IPS-11a (cell line): Measurements from ENCODE around the gene LSAMP.

Source experiments
- H3K4me3 ChIP-seq: one replicate; pipeline ENCODE4 v1.5.1; 2013; ENCODE audit warnings: low read depth, low read length, control low read depth

LSAMP gene

GRCh38 chr3:116059421-116060096 is 385.7 kb downstream of the LSAMP start:
- no peak overlapping the region for H3K4me3 ChIP-seq

GRCh38 chr3:116058844-116059243 is 386.4 kb downstream of the LSAMP start:
- H3K4me3 ChIP-seq, result no peak overlapping the region

GRCh38 chr3:116057400-116058006 is 387.8 kb downstream of the LSAMP start:
- no peak overlapping the region for H3K4me3 ChIP-seq

GRCh38 chr3:116056280-116056679 is 389.0 kb downstream of the LSAMP start:
- H3K4me3 ChIP-seq, result no peak overlapping the region

- no peak overlapping the region for H3K4me3 ChIP-seq
Observed at GRCh38 chr3:116053017-116053416, 392.3 kb downstream of the LSAMP start.

- H3K4me3 ChIP-seq, result no peak overlapping the region
Observed at GRCh38 chr3:116052602-116053001, 392.7 kb downstream of the LSAMP start.

- H3K4me3 ChIP-seq, result no peak overlapping the region
Observed at GRCh38 chr3:116051586-116051985, 393.7 kb downstream of the LSAMP start.

- no peak overlapping the region for H3K4me3 ChIP-seq
Observed at GRCh38 chr3:116051040-116051439, 394.2 kb downstream of the LSAMP start.

- H3K4me3 ChIP-seq, result no peak overlapping the region
Observed at GRCh38 chr3:116050311-116050915, 394.9 kb downstream of the LSAMP start.

GRCh38 chr3:116048991-116049390 is 396.3 kb downstream of the LSAMP start:
- no peak overlapping the region for H3K4me3 ChIP-seq

GRCh38 chr3:116046350-116046749 is 398.9 kb downstream of the LSAMP start:
- H3K4me3 ChIP-seq, result no peak overlapping the region

- H3K4me3 ChIP-seq, result no peak overlapping the region
Observed at GRCh38 chr3:116045314-116045713, 400.0 kb downstream of the LSAMP start.

- no peak overlapping the region for H3K4me3 ChIP-seq
Observed at GRCh38 chr3:116040152-116040551, 405.1 kb downstream of the LSAMP start.

- H3K4me3 ChIP-seq, result no peak overlapping the region
Observed at GRCh38 chr3:116039651-116039985, 405.7 kb downstream of the LSAMP start.

GRCh38 chr3:116038968-116039650 is 406.2 kb downstream of the LSAMP start:
- H3K4me3 ChIP-seq, result no peak overlapping the region

- no peak overlapping the region for H3K4me3 ChIP-seq
Observed at GRCh38 chr3:116037954-116038911, 407.1 kb downstream of the LSAMP start.

- no peak overlapping the region for H3K4me3 ChIP-seq
Observed at GRCh38 chr3:116035429-116035828, 409.9 kb downstream of the LSAMP start.

- H3K4me3 ChIP-seq, result no peak overlapping the region
Observed at GRCh38 chr3:116034794-116035193, 410.5 kb downstream of the LSAMP start.

- no peak overlapping the region for H3K4me3 ChIP-seq
Observed at GRCh38 chr3:116034086-116034485, 411.2 kb downstream of the LSAMP start.

- H3K4me3 ChIP-seq, result no peak overlapping the region
Observed at GRCh38 chr3:116033516-116033915, 411.8 kb downstream of the LSAMP start.

- no peak overlapping the region for H3K4me3 ChIP-seq
Observed at GRCh38 chr3:116032176-116032575, 413.1 kb downstream of the LSAMP start.
